ENCODE measurements around the gene GLYR1. TPM values are rescaled to one million over a fixed set of nuclear protein-coding genes. Genes with fewer than 3 reads are reported as not detected.

The GLYR1 gene
- total and polyA plus RNA-seq, 2 experiments from 2014 or later = 46.5 to 56.9 TPM

DNA sequence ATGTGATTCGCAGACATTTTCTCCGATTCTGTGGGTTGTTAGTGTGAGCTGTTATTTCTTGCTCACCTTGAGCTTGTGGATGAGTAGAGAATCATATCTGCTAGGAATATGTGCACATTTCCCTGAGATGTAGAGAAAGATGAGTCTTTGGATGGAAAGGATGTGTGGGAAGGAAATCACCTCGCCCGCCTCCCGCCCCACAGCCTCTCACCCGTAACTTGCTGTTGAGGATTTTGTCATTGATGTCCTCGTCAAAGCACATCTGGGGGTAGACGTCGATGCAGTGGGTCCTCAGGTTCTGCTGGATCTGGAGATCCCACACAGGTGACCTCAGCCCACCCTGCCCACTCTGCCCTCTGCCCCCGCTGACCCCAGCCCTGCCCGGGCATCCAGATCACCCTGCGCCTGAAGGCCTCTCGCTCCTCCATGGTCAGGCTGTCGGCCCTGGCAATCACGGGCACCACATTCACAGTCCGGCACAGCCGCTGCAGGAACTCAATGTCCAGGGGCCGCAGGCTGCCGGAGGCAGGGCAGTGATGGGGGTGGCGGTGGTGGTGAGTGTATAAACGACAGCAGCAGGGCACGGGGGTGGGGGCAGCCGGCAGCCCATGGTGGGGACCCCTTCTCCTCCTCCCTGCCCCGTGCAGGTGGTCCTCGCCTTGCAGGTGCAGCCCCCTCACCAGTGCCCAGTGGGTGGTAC is 63.7 kb downstream of the GLYR1 start:
- H3K4me3 ChIP-seq = no peak overlapping the region
- no peak overlapping the region for H2AFZ ChIP-seq
- no peaks in the 10 kb centered on the region for H4K20me1 ChIP-seq (ENCODE audit: insufficient read depth, poor library complexity, severe bottlenecking)
- no peak for DNase-seq (ENCODE audit: low spot score)
- no peak overlapping the region for H3K4me2 ChIP-seq
- TF ChIP-seq, protein P1, sequence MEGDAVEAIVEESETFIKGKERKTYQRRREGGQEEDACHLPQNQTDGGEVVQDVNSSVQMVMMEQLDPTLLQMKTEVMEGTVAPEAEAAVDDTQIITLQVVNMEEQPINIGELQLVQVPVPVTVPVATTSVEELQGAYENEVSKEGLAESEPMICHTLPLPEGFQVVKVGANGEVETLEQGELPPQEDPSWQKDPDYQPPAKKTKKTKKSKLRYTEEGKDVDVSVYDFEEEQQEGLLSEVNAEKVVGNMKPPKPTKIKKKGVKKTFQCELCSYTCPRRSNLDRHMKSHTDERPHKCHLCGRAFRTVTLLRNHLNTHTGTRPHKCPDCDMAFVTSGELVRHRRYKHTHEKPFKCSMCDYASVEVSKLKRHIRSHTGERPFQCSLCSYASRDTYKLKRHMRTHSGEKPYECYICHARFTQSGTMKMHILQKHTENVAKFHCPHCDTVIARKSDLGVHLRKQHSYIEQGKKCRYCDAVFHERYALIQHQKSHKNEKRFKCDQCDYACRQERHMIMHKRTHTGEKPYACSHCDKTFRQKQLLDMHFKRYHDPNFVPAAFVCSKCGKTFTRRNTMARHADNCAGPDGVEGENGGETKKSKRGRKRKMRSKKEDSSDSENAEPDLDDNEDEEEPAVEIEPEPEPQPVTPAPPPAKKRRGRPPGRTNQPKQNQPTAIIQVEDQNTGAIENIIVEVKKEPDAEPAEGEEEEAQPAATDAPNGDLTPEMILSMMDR (IDR thresholded peaks at IDR 0.05; ENCODE audit: poor library complexity) = no peak
- TF ChIP-seq EZH2 (IDR thresholded peaks at IDR 0.05; ENCODE audit: borderline replicate concordance) (no peak), EZH2phosphoT487 (IDR thresholded peaks at IDR 0.05; ENCODE audit: low read depth, severe bottlenecking, unreplicated experiment) (no peak)
- H3K36me3 ChIP-seq (replicated peaks; ENCODE audit: insufficient read depth, low read depth) = no peaks in the 10 kb centered on the region
- H3K27ac ChIP-seq = no peak overlapping the region
- no peaks in the 10 kb centered on the region for H3K9me2 ChIP-seq (replicated peaks; ENCODE audit: insufficient read depth)
- H3K79me2 ChIP-seq = no peaks in the 10 kb centered on the region
- H3K27me3 ChIP-seq = no peaks in the 10 kb centered on the region
- no peaks in the 10 kb centered on the region for H3K9me3 ChIP-seq (ENCODE audit: low read depth)
- H3K4me1 ChIP-seq (ENCODE audit: insufficient read depth) = peaks cover 6% of the 10 kb centered on the region
- WGBS (ENCODE audit: low lambda C conversion rate, missing lambda C conversion rate) = 92% methylated on average over 21 of the region's 25 CpGs

DNA sequence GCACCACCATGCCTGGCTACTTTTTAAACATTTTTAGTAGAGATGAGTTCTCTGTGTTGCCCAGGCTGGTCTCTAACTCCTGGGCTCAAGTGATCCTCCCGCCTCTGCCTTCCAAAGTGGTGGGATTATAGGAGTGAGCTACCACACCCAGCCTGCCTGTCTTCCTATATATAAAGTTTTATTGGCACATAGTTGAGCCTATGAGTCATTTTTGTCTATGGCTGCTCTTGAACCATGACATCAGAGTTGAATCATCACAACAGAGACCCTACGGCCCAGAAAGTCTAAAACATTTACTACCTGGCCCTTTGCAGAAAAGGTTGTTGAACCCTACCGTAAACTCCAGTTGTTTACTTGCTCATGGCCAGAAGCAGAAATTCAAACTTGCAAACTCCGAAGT is 66.9 kb downstream of the GLYR1 start:
- no peak for DNase-seq (ENCODE audit: low spot score)
- Histone ChIP-seq H3K27me3 (no peaks in the 10 kb centered on the region), H4K20me1 (ENCODE audit: insufficient read depth, poor library complexity, severe bottlenecking) (no peaks in the 10 kb centered on the region), H3K79me2 (no peaks in the 10 kb centered on the region), H2AFZ (no peak overlapping the region), H3K27ac (no peak overlapping the region), H3K4me2 (no peak overlapping the region), H3K36me3 (replicated peaks; ENCODE audit: insufficient read depth, low read depth) (no peaks in the 10 kb centered on the region), H3K9me2 (replicated peaks; ENCODE audit: insufficient read depth) (no peaks in the 10 kb centered on the region), H3K4me1 (ENCODE audit: insufficient read depth) (no peaks in the 10 kb centered on the region), H3K9me3 (ENCODE audit: low read depth) (no peaks in the 10 kb centered on the region), H3K4me3 (no peak overlapping the region)
- 74% methylated on average over 4 of the region's 4 CpGs for WGBS (ENCODE audit: low lambda C conversion rate, missing lambda C conversion rate)
- TF ChIP-seq, protein P1 (IDR thresholded peaks at IDR 0.05; ENCODE audit: poor library complexity) = no peak
- TF ChIP-seq EZH2phosphoT487 (IDR thresholded peaks at IDR 0.05; ENCODE audit: low read depth, severe bottlenecking, unreplicated experiment) (no peak), EZH2 (IDR thresholded peaks at IDR 0.05; ENCODE audit: borderline replicate concordance) (no peak)

DNA sequence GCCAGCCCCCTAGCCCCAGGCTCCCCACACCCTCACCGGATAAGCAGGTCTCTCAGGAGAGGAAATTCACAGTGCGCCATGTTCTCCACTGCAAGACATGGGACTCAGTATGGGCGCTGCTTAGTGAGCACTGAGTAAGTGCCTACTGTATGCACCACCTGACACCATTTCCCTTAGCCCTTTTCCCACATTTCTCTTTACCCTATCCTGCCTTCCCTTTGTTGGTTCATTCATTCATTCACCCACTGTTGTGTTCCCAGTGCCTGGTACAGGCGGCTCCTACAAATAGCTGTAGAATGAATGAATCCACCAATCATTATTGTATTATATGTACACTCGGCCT is 69.1 kb downstream of the GLYR1 start:
- H3K9me3 ChIP-seq (ENCODE audit: low read depth) = no peaks in the 10 kb centered on the region
- H3K36me3 ChIP-seq (replicated peaks; ENCODE audit: insufficient read depth, low read depth) = no peaks in the 10 kb centered on the region
- no peak for DNase-seq (ENCODE audit: low spot score)
- WGBS (ENCODE audit: low lambda C conversion rate, missing lambda C conversion rate) = 96% methylated on average over 5 of the region's 5 CpGs
- no peak overlapping the region for H2AFZ ChIP-seq
- no peaks in the 10 kb centered on the region for H3K9me2 ChIP-seq (replicated peaks; ENCODE audit: insufficient read depth)
- no peaks in the 10 kb centered on the region for H4K20me1 ChIP-seq (ENCODE audit: insufficient read depth, poor library complexity, severe bottlenecking)
- H3K4me3 ChIP-seq = no peak overlapping the region
- no peaks in the 10 kb centered on the region for H3K27me3 ChIP-seq
- H3K4me1 ChIP-seq (ENCODE audit: insufficient read depth) = no peaks in the 10 kb centered on the region
- no peak overlapping the region for H3K27ac ChIP-seq
- H3K4me2 ChIP-seq = no peak overlapping the region
- H3K79me2 ChIP-seq = no peaks in the 10 kb centered on the region
- TF ChIP-seq, protein P1 (IDR thresholded peaks at IDR 0.05; ENCODE audit: poor library complexity) = no peak
- no peak for TF ChIP-seq EZH2phosphoT487 (IDR thresholded peaks at IDR 0.05; ENCODE audit: low read depth, severe bottlenecking, unreplicated experiment)
